DMS153 treated with DMSO at 0.1 percent for 48 hours (cell line): ENCODE measurements around the gene ASB5.

Source experiments
- DNase-seq: peaks from one replicate; lab custom pipeline; 2025; ENCODE audit not compliant: unreplicated experiment; lab: John Stamatoyannopoulos, UW

ASB5 gene

DNA sequence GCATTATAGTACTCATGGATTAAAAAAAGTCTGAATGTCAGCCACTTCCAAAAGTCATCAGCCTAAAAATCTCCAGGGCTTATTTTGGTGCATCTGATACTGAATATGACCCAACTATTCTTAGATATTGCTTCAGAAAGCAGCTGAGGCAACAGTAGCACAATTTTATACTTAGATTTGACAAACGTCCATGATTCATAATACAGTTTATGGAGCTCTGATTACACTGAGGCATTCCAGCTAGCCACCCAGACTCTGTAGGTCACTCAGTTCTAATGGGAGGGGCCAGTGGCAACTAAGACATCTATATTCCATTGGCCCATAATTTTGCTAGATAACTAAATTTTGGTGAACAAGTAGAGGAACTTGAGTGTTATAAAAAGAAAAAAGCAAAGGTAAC, 84.0 kb downstream of the ASB5 start:
- DNase-seq: no peak
